ENCODE measurements around the gene UBB.
A peak's percentile ranks its signal among the peaks of the same experiment; 100 is the strongest.

Gene UBB

DNA sequence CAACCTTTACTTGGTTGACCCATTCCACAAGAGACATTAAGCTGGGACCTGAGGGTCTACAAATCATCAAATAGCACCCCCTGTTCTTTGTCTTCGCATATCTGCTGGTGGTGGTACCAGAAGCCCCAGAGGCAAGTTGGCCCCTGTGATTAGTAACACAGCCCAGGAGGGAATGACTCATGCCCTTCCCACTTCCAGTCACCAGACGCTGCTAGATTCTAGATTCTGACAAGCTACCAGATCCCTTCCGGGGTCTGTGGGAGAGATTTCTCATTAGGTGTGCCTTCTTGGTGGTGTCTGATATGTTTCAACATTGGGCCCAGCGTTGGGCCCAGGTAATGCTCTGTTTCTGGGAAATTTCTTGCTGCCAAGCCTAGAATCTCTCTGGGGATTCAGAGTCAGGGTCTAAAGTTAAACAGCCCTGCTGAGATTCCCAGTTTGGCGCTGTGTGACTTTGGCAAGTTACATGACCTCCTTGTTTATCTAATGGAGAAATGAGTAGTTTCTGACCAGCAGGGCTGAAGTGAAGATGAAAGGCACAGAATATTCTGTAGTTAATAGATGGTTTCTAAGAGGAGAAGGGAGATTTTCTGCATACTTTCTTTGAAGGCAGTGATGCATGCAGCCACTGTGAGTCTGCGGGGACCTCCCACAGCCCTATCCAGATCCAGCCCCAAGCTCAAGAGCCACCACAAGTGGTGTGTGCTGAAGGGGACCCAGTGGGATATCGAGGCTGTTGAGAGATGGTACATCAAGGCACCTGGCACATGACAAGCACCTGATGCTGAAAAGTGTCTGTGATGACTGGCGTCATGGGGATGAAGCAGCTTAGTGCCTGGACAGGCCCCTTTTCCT lies 38.4 kb downstream of the UBB start:
- DNase-seq, result peak; percentile 51

- DNase-seq, result no peak
Measured at GRCh38 chr17:16419929-16420271, 39.0 kb downstream of the UBB start.

DNA sequence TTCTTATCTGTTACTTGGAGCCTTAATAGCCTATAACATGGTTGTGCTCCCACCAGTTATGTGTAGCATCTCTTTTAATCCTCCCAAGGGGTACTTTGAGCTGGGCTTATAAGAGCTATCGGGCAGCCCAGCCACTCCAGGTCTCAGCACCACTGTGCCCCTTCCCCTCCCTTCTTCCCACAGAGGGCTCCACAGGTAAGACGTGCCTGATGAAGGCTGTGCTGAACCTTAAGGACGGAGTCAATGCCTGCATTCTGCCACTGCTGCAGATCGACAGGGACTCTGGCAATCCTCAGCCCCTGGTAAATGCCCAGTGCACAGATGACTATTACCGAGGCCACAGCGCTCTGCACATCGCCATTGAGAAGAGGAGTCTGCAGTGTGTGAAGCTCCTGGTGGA lies 41.5 kb downstream of the UBB start:
- DNase-seq, result no peak

- no peak for DNase-seq
Measured at GRCh38 chr17:16423226-16423872, 42.5 kb downstream of the UBB start.

DNA sequence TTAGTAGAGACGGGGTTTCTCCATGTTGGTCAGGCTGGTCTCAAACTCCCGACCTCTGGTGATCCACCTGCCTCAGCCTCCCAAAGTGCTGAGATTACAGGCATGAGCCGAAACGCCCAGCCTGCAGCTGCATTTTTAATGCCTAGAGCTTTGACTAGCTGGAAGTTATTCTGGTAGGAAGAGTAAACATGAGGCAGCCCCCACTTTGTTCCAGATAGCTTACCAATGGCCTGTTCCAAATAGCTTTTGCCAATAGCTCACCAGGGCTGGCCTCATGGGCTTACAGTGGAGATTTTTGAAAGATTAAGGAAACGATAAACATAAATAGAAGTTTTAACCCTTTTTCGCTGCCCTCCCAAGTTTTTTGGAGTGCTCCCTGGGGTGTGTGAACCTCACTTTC lies 44.3 kb downstream of the UBB start:
- no peak for DNase-seq

DNA sequence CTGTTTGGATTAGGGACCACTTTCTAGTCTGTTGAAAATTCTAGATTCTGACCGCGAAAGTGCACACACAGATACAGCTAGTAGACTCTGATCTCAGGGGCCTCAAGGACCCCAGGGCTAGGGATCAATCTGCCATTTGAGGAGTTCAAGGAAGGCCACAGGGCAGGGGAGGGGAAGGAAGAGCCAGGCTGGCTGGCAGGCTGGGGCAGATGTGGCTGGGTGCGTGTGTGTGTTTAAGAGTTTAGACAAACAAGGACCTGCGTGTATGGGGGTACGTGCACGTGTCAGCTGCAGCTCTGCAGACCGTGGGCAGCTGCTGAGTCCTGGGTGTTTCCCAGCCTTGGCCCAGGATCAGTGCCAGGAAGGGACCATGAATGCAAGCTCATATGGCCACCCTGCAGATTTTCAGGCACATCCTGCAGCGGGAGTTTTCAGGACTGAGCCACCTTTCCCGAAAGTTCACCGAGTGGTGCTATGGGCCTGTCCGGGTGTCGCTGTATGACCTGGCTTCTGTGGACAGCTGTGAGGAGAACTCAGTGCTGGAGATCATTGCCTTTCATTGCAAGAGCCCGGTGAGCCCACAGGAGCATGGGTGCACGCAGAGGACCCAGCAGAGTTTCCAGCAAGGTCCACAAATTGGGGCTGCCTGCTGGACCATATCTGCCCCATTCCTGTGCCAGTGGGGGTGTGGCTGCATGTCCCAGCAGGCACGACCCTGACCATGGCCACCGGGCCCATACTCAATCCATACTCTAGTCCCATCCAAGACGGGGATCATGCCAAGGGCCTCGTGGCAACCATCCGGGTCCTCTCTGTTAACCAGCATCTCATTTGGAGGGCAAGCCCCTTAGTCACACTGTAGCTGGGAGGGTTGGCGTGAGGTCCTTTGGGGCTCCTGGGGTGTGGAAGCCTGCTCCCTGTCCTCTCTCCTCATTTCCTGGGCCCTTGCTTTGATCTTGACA lies 45.1 kb downstream of the UBB start:
- no peak for DNase-seq

DNA sequence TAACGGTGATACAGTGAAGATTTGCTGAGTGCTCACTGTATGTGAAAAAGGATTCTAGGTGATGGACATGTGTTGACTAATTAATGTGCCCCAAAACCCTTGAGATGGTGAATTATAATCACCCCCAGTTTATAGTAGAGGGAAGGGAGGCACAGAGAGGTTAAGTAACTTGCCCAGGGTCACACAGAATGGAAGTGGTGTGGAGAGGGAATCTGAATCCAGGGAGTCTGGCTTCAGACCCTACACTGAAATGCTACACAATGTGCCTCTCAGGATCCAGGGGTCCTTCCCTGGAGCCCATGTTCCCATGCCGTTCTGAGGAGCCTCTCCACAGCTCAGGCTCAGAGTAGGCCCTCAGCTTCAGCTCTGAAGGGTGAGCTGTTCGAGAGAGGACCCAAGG lies 46.1 kb downstream of the UBB start:
- DNase-seq, result no peak

GRCh38 chr17:16428098-16428882 lies 47.4 kb downstream of the UBB start:
- no peak for DNase-seq

DNA sequence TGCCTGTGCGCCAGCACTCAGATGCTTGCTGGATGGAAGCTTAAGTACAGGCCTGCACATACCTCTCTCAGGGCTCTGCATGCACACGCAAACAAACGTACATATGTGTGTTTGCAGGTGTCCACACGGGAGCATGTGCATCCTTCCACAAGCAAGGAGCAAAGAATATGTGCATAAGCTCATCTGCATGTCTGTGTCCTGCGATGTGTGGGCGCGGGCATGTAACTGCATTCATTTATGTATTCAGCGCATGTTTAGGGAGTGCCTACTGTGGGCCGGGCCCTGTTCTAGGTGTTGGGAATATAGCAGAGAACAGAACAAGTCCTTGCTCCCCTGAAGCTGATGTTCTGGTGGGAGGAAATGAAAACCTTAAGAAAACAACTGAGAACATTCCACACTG lies 48.2 kb downstream of the UBB start:
- DNase-seq, result no peak

GRCh38 chr17:16430650-16431049 lies 49.8 kb downstream of the UBB start:
- no peak for DNase-seq

DNA sequence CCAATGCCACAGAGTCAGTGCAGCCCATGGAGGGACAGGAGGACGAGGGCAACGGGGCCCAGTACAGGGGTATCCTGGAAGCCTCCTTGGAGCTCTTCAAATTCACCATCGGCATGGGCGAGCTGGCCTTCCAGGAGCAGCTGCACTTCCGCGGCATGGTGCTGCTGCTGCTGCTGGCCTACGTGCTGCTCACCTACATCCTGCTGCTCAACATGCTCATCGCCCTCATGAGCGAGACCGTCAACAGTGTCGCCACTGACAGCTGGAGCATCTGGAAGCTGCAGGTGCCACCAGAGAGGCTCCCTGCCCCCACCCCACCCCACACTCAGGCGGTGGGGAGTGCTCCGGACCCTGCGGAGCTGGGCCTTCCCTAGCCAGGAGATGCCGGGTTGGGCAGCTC lies 51.1 kb downstream of the UBB start:
- DNase-seq, result no peak
